Measurements from ENCODE around the gene GTPBP4. TPM values are rescaled to one million over a fixed set of nuclear protein-coding genes. Genes with fewer than 3 reads are reported as not detected.
"Not testable (repeated sequence)": the region's sequence is repeated elsewhere in the genome, so short reads cannot be mapped to it uniquely, and the experiment has no call there.

GTPBP4 gene
- total RNA-seq, 1 donor from 2014 or later: 31.4 TPM

- intact Hi-C loops (cut with DNase I): loop anchor here (10.0 kb wide), 1 partner anchor 531 kb away; no protein-coding TSS in a partner anchor
- ATAC-seq: no peak
- DNase-seq (ENCODE audit: low spot score): no peak
Observed at GRCh38 chr10:1045415-1045814, 57.2 kb downstream of the GTPBP4 start.

GRCh38 chr10:1047937-1048336, 59.7 kb downstream of the GTPBP4 start:
- intact Hi-C loops (cut with DNase I): loop anchor here (10.0 kb wide), 1 partner anchor 533 kb away; no protein-coding TSS in a partner anchor
- DNase-seq (ENCODE audit: low spot score): no peak
- no peak for ATAC-seq

- DNase-seq (ENCODE audit: low spot score) (peak; percentile 71), ATAC-seq (peak; percentile 3)
- intact Hi-C loops (cut with DNase I): loop anchor here (10.0 kb wide), 1 partner anchor 534 kb away; no protein-coding TSS in a partner anchor
Observed at GRCh38 chr10:1048349-1048731, 60.1 kb downstream of the GTPBP4 start.

GRCh38 chr10:1048732-1049424, 60.6 kb downstream of the GTPBP4 start, which contains the start of gene IDI1:
Gene IDI1 (minus strand): TSS chr10:1049119. CDS start chr10:1049003, 116 bp downstream.
- peak; percentile 97 for ATAC-seq
- DNase-seq (ENCODE audit: low spot score): peak; percentile 98
- intact Hi-C loops (cut with DNase I): loop anchor here (10.0 kb wide), 1 partner anchor 534 kb away; no protein-coding TSS in a partner anchor

- no peak for ATAC-seq
- DNase-seq (ENCODE audit: low spot score): no peak
- intact Hi-C loops (cut with DNase I): loop anchor here (10.0 kb wide), 1 partner anchor 535 kb away; no protein-coding TSS in a partner anchor
Observed at GRCh38 chr10:1049425-1049958, 61.3 kb downstream of the GTPBP4 start.

- DNase-seq (ENCODE audit: low spot score): no peak
- intact Hi-C loops (cut with DNase I): no loop called here
- ATAC-seq: no peak
Observed at GRCh38 chr10:1050145-1050544, 61.9 kb downstream of the GTPBP4 start.

- ATAC-seq (no peak), DNase-seq (ENCODE audit: low spot score) (no peak)
- intact Hi-C loops (cut with DNase I): no loop called here
Observed at GRCh38 chr10:1050554-1050953, 62.3 kb downstream of the GTPBP4 start.

- DNase-seq (ENCODE audit: low spot score) (no peak), ATAC-seq (no peak)
- intact Hi-C loops (cut with DNase I): no loop called here
Observed at GRCh38 chr10:1054684-1055083, 66.5 kb downstream of the GTPBP4 start.

GRCh38 chr10:1056326-1057105, 68.3 kb downstream of the GTPBP4 start, which contains the start of gene WDR37:
Gene WDR37 (plus strand): TSS chr10:1056385. CDS start chr10:1072156, 15,771 bp downstream.
- peak; percentile 98 for ATAC-seq
- peak; percentile 94 for DNase-seq (ENCODE audit: low spot score)
- intact Hi-C loops (cut with DNase I): no loop called here

GRCh38 chr10:1057106-1057657, 68.9 kb downstream of the GTPBP4 start:
- intact Hi-C loops (cut with DNase I): no loop called here
- ATAC-seq: peak; percentile 27
- no peak for DNase-seq (ENCODE audit: low spot score)

- intact Hi-C loops (cut with DNase I): no loop called here
- ATAC-seq: no peak
- no peak for DNase-seq (ENCODE audit: low spot score)
Observed at GRCh38 chr10:1058017-1058416, 69.8 kb downstream of the GTPBP4 start.

- ATAC-seq (no peak), DNase-seq (ENCODE audit: low spot score) (no peak)
- intact Hi-C loops (cut with DNase I): no loop called here
Observed at GRCh38 chr10:1059902-1060301, 71.7 kb downstream of the GTPBP4 start.

GRCh38 chr10:1061930-1062774, 73.9 kb downstream of the GTPBP4 start:
- intact Hi-C loops (cut with DNase I): no loop called here
- ATAC-seq: no peak

GRCh38 chr10:1063232-1063865, 75.1 kb downstream of the GTPBP4 start:
- ATAC-seq (no peak), DNase-seq (ENCODE audit: low spot score) (no peak)
- intact Hi-C loops (cut with DNase I): no loop called here

More at GRCh38 chr10:1061930-1062774, 73.9 kb downstream of the GTPBP4 start:
- DNase-seq (ENCODE audit: low spot score): no peak

- intact Hi-C loops (cut with DNase I): no loop called here
- ATAC-seq (no peak), DNase-seq (ENCODE audit: low spot score) (no peak)
Observed at GRCh38 chr10:1064964-1065247, 76.7 kb downstream of the GTPBP4 start.

GRCh38 chr10:1066734-1067133, 78.5 kb downstream of the GTPBP4 start:
- intact Hi-C loops (cut with DNase I); DNase-seq (ENCODE audit: low spot score); ATAC-seq: not testable (repeated sequence)

- intact Hi-C loops (cut with DNase I): no loop called here
- no peak for DNase-seq (ENCODE audit: low spot score)
- no peak for ATAC-seq
Observed at GRCh38 chr10:1068380-1069361, 80.4 kb downstream of the GTPBP4 start.
